DMS 273 (cell line): ENCODE results near the gene EP300.
A peak's percentile ranks its signal among the peaks of the same experiment; 100 is the strongest.
"Not testable (repeated sequence)": the region's sequence is repeated elsewhere in the genome, so short reads cannot be mapped to it uniquely, and the experiment has no call there.

ENCODE experiments used
- DNase-seq: peaks from one replicate; lab custom pipeline; 2025; ENCODE audit not compliant: unreplicated experiment; lab: John Stamatoyannopoulos, UW

EP300 gene

DNA sequence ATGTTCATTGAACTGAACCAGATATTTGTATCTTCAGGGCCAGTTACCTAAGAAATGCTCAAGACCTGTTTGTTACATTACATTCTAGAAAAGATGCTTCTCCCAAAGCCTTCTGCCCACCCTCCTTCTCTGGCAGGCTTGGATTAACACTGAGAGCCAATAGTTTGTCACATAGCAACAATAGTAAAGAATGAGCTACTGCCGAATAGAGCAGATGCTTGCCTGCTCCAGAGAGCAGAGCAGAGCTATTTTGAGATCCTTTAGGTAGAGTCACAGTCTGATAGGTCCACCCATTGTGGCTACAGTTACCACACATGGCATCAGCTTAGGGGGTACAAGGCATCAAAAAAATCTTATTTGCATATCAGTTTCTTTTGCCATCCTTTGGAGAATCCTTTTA lies 13.5 kb upstream of the EP300 start:
- peak; percentile 3 for DNase-seq

DNA sequence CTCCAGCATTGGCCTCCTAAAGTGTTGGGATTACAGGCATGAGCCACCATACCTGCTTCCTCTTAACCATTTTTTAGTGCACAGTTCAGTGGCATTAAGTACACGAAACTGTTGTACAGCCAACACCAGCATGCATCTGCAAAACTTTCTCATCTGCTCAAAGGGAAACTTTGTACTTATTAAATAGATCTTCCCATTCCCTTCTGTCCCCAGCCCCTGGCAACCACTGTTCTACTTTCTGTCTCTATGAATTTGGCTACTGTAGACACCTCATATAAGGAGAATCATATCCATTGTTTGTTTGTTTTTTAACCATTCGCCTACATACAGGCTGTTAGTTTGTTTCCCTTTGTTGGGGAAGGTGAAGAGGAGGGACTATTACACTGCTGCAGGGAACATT lies 6.5 kb upstream of the EP300 start:
- DNase-seq = no peak

DNA sequence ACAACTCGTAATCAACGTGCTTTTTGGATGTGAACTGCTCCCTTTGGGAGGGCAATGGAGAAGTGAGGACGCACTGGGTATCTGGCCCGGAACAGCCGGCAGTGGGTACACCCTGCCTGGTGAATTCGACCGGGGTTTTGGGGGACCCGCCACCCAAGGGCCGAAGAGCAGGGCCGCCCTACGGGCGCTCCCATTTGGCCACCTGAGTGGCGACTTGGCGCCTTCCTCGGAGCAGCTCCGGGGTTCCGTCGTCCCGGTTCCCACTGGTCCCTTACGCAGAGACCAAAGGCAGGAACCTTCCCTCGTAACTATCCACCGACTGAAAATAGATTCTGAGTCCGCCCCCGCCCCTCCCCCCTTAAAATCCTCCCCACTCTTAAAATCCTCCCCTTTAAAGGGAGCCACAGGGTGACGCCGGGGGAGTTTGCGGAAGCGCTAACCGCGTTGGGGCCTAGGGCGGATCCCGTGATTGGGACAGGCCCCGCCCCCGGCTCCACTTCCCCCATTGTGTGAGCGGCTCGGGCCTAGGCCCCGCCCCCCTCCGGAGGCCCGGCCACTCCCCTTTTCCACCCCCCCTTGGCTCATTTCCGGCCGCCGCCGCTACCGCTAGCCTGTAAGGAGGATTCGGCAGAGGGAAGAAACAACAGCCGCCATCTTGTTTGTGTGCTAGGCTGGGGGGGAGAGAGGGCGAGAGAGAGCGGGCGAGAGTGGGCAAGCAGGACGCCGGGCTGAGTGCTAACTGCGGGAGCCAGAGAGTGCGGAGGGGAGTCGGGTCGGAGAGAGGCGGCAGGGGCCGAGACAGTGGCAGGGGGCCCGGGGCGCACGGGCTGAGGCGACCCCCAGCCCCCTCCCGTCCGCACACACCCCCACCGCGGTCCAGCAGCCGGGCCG lies 1.0 kb upstream of the EP300 start:
- peak; percentile 97 for DNase-seq

DNA sequence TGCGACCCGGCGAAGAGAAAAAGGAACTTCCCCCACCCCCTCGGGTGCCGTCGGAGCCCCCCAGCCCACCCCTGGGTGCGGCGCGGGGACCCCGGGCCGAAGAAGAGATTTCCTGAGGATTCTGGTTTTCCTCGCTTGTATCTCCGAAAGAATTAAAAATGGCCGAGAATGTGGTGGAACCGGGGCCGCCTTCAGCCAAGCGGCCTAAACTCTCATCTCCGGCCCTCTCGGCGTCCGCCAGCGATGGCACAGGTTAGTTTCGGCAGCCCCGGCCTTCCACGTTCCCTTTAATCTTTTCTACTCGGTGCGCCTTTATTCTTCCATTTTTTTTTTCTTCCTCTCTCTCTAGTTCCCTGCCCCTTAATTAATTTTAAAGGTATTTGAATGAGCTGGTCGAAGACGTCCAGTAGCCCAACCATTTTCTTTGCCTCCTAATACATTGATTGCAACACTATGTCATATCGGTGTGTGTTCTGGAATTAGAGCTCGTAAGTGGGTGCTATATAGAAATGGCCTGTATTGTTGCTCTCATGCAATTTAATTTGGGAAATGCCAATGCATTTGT lies 537 bp downstream of the EP300 start:
- peak; percentile 58 for DNase-seq

DNA sequence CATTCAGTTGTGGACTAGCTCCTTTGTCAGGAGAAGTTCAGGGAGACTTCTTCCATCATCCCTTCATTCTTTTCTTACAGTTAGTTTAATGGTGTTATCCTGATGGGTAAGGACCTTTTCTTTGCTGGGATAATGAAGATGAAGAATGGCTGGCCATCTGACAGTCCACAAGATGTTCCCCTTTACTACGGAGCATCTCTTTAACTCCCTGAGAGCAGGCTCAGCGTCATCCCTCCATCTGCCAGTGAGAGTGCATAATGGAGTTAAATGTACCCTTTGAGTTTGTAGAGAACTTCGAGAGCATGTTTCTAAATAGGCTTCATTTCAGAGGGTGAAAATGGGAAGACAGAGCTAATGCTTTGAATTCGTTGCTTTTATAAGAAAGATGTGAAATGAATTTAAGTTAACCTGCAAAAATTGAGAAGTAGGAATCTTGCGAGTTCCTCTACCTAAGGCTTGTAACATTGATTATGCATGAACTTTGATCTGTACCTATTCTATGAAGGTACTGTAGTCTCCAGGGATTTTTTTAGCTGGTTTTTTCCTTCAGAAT lies 1.7 kb downstream of the EP300 start:
- DNase-seq = peak; percentile 73

DNA sequence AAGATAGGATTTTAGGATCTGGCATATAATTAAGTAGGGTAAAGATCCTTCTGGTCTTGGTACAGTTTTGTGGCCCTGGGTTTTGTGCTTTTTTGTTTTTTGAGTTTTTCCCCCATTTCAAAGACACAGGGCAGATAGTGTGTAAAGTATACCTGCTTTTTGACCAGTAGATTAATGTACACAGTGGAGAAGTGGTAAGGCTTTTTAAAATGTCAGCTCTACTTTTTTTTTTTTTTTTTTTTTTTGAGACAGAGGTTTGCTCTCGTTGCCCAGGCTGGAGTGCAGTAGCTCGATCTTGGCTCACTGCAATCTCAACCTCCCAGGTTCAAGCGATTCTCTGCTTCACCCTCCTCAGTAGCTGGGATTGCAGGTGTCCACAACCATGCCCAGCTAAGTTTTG lies 4.0 kb downstream of the EP300 start:
- DNase-seq = no peak

- DNase-seq = no peak
These were observed 4.4 kb downstream of the EP300 start for GRCh38 chr22:41096841-41097240.

DNA sequence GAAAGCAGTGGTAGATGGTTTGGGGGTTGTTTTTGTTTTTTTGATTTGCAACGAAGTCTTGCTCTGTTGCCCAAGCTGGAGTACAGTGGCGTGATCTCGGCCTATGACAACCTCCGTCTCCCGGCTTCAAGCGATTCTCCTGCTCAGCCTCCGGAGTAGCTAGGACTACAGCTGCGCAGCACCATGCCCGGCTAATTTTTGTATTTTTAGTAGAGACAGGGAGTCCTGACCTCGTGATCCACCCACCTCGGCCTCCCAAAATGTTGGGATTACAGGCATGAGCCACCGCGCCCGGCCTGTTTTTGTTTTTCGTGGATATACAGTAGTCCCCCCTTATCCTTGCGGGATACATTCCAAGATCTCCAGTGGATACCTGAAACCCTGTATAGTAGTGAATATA lies 6.6 kb downstream of the EP300 start:
- no peak for DNase-seq

DNA sequence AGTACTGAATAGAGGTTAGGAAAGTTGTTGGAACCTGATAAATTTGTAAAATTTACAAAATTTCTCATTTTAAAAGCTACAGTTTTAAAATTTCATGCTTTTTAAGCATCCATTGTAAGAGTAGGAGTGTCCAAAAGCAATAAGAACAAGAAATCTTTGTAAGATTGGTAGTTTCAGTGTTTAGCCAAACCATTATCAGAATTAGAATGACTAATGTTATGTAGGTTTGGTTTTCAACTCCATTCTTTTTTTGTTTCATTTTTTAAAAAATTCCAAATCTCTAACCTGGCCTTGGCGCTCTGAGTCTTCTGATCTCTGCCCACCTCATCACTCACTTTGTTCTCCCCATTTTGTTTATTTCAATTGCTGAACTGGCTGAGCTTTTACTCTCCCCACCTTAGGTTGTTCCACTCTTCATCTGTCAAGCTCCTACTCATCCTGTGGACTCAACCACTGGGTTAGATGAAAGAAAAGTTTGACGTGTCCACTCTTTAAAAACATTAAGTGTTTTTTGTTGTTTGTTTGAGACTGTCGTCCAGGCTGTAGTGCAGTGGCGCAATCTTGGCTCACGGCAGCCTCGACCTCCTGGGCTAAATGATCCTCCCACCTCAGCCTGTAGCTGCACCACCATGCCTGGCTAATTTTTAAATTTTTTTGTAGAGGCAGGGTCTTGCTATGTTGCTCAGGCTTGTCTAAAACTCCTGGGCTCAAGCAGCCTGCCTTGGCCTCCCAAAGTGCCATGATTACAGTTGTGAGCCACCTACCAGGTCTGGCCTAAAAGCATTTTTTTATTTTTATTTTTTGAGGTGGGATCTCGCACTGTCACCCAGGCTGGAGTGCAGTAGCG lies 14.0 kb downstream of the EP300 start:
- no peak for DNase-seq

GRCh38 chr22:41106969-41107325 lies 14.6 kb downstream of the EP300 start:
- DNase-seq = not testable (repeated sequence)

- no peak for DNase-seq
These were observed 18.6 kb downstream of the EP300 start for GRCh38 chr22:41110968-41111367.

DNA sequence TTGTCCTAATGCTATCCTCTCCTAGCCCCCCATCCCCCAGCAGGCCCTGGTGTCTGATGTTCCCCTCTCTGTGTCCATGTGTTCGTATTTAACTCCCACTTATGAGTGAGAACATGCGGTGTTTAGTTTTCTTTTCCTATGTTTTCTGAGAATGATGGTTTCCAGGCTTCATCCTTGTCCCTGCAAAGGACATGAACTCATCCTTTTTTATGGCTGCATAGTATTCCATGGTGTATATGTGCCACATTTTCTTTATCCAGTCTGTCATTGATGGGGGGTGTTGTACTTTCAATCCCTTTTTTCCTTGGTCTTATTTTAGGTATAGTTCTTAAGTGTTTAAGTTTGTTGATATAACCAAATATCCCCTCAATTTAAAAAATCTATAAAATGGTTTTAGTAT lies 23.9 kb downstream of the EP300 start:
- DNase-seq = no peak

GRCh38 chr22:41117127-41117965 lies 25.0 kb downstream of the EP300 start:
- DNase-seq = no peak

DNA sequence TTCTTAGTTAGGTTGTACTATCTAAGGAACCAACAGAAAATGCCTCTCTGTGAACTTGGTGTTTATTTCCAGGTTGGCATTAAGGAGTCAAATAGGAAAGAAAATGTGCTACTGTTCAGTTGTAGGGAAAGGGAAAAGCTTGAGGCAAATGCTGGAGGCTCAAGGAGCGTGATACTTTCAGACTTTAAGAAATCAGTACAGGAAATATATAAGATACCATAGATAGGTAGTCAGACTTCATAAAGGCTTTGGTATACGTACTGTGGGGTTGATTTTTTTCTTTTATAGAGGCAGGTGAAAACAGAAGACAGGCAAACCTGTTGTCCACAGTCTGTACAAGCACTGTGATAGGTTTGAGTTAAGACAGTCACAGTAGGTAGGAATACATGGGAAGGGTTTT lies 30.8 kb downstream of the EP300 start:
- DNase-seq = no peak

- DNase-seq = no peak
These were observed 31.7 kb downstream of the EP300 start for GRCh38 chr22:41124086-41124485.

GRCh38 chr22:41127451-41127850 lies 35.1 kb downstream of the EP300 start:
- DNase-seq = no peak

- no peak for DNase-seq
These were observed 36.2 kb downstream of the EP300 start for GRCh38 chr22:41128606-41129005.

- no peak for DNase-seq
These were observed 40.2 kb downstream of the EP300 start for GRCh38 chr22:41132550-41132949.

DNA sequence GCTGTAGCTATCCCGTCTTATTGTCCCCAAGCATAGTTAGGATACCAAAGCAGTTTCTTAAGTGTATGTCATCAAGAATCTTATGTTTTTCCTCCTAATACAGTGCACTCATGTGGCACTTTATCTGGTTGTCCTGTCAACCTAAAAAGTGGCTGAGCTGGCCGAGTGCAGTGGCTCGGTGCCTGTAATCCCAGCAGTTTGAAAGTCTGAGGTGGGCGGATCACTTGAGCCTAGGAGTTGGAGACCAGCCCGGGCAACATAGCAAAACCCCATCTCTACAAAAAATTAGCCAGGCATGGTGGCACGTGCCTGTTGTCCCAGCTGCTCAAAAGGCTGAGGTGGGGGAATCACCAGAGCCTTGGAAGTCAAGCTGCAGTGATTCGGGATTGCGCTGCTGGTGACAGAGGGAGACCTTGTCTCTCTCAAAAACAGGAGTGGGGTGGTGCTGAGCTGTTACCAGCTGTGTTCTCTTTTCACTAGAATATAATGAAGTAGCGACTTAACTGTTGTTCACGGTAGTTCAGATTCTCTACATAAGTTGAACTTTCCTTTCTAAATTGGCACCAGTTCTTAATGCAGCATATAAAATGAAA lies 48.1 kb downstream of the EP300 start:
- no peak for DNase-seq

DNA sequence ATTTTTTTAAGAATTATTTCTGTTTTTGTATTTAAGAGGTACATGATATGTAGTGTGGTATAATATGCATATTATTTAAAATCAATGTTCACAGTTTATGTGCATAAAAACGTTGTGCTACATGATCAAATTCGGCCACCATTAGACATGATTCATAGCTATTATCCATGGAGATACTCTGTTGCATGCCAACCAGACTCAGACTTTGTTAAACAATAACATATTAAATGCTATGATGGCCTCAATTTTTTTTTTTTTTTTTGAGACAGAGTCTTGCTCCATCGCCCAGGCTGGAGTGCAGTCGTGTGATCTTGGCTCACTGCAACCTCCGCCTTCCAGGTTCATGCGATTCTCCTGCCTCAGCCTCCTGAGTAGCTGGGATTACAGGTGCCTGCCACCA lies 53.5 kb downstream of the EP300 start:
- DNase-seq = not testable (repeated sequence)
